HUES64 (cell line): Measurements from ENCODE around the gene SMYD3.

ENCODE experiments used
- H3K27ac ChIP-seq: 2 replicates; pipeline ENCODE4 v1.7.0; 2013; ENCODE audit warnings: low read depth, low read length, inconsistent platforms
- H3K27me3 ChIP-seq: 2 replicates; pipeline ENCODE4 v1.6.1; 2013; ENCODE audit warnings: mild to moderate bottlenecking, low read length; ENCODE audit not compliant: insufficient read depth
- H3K36me3 ChIP-seq: 2 replicates; pipeline ENCODE4 v1.6.1; 2013; ENCODE audit warnings: mild to moderate bottlenecking, low read length; ENCODE audit not compliant: insufficient read depth
- H3K4me1 ChIP-seq: 2 replicates; pipeline ENCODE4 v1.6.1; 2013; ENCODE audit warnings: mild to moderate bottlenecking, low read length, moderate library complexity; ENCODE audit not compliant: insufficient read depth
- H3K4me3 ChIP-seq: 2 replicates; pipeline ENCODE4 v1.5.1; 2013; ENCODE audit warnings: mild to moderate bottlenecking, low read length, moderate library complexity
- H3K9ac ChIP-seq: 2 replicates; pipeline ENCODE4 v1.6.1; 2013; ENCODE audit warnings: mild to moderate bottlenecking, low read depth, low read length
- H3K9me3 ChIP-seq: 2 replicates; pipeline ENCODE4 v1.6.1; 2013; ENCODE audit warnings: low read depth, low read length; ENCODE audit not compliant: insufficient read depth
- WGBS: fragments of 150-250, 120-280 bp; methylation state at CpG from one replicate; pipeline ENCODE4 v1.1.7; 2013; ENCODE audit warnings: missing lambda C conversion rate; 5-methylcytosine and 5-hydroxymethylcytosine counted together

SMYD3 gene

DNA sequence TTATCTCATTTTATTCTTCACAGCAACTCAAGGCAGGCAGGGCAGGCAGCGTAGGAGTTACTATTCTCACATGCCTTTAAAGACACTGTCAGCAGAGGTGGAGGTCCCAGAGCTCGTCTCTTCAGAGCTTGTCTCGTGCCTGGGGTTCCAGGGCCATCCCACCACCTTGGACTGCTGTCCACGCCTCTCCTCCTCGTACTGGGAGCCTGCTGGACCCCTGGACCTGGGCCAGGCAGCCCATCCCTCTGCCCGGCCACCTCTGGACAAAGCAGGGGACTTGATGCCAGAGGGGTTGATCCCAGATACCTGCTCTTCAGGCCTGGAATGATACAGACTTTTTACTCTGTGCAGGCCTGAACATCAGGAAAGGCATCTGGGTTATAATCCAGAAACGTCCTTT, 805.4 kb downstream of the SMYD3 start:
- no peaks in the 10 kb centered on the region for H3K36me3 ChIP-seq
- H3K4me3 ChIP-seq: no peak overlapping the region
- H3K27me3 ChIP-seq: no peaks in the 10 kb centered on the region
- 0 out of 2 replicates have a peak, but pooled peaks cover 6% of the 10 kb centered on the region for H3K4me1 ChIP-seq
- H3K27ac ChIP-seq: no peak overlapping the region
- no peak overlapping the region for H3K9ac ChIP-seq
- H3K9me3 ChIP-seq: no peaks in the 10 kb centered on the region
- WGBS: 93% methylated on average over 7 of the region's 7 CpGs

GRCh38 chr1:245700631-245701030, 806.4 kb downstream of the SMYD3 start:
- Histone ChIP-seq H3K4me1 (0 out of 2 replicates have a peak, but pooled peaks cover 4% of the 10 kb centered on the region), H3K9me3 (no peaks in the 10 kb centered on the region), H3K27ac (no peak overlapping the region), H3K27me3 (no peaks in the 10 kb centered on the region), H3K36me3 (no peaks in the 10 kb centered on the region), H3K9ac (no peak overlapping the region), H3K4me3 (no peak overlapping the region)
- WGBS: 94% methylated on average over 13 of the region's 13 CpGs
